ENCODE results near the gene ZNF184. TPM values are rescaled to one million over a fixed set of nuclear protein-coding genes. Genes with fewer than 3 reads are reported as not detected.
A peak's percentile ranks its signal among the peaks of the same experiment; 100 is the strongest.

The ZNF184 gene
- polyA plus RNA-seq, 10 donors = 9.3 to 12.4 (median 10.4) TPM

GRCh38 chr6:27492631-27493190 is 19.8 kb upstream of the ZNF184 start:
- no peak for DNase-seq

- peak; percentile 92 to 96 (median 92) for DNase-seq
Observed at GRCh38 chr6:27479319-27480182, 6.6 kb upstream of the ZNF184 start.

GRCh38 chr6:27478706-27479318 is 5.9 kb upstream of the ZNF184 start:
- DNase-seq = peak; percentile 91 to 95 (median 92)

GRCh38 chr6:27478141-27478705 is 5.3 kb upstream of the ZNF184 start:
- DNase-seq = no peak

GRCh38 chr6:27477318-27478013 is 4.6 kb upstream of the ZNF184 start:
- DNase-seq = no peak

GRCh38 chr6:27476090-27476489 is 3.2 kb upstream of the ZNF184 start:
- DNase-seq = no peak

GRCh38 chr6:27474672-27475071 is 1.8 kb upstream of the ZNF184 start:
- no peak for DNase-seq

- no peak for DNase-seq
Observed at GRCh38 chr6:27474172-27474465, 1.2 kb upstream of the ZNF184 start.

GRCh38 chr6:27472182-27472616 is 706 bp downstream of the ZNF184 start:
- peak; percentile 54 to 87 (median 77) for DNase-seq

- peak in 1 of 3 donors; percentile 32 for DNase-seq
Observed at GRCh38 chr6:27471365-27472115, 1.4 kb downstream of the ZNF184 start.

- no peak for DNase-seq
Observed at GRCh38 chr6:27470023-27470422, 2.9 kb downstream of the ZNF184 start.

- DNase-seq = no peak
Observed at GRCh38 chr6:27468334-27468733, 4.6 kb downstream of the ZNF184 start.

- no peak for DNase-seq
Observed at GRCh38 chr6:27452496-27452897, 20.4 kb downstream of the ZNF184 start.

- DNase-seq = no peak
Observed at GRCh38 chr6:27451660-27452390, 21.1 kb downstream of the ZNF184 start.

GRCh38 chr6:27448456-27448855 is 24.4 kb downstream of the ZNF184 start:
- DNase-seq = no peak

- no peak for DNase-seq
Observed at GRCh38 chr6:27442932-27443331, 30.0 kb downstream of the ZNF184 start.

GRCh38 chr6:27441001-27441400 is 31.9 kb downstream of the ZNF184 start:
- DNase-seq = no peak

- DNase-seq = no peak
Observed at GRCh38 chr6:27439371-27439770, 33.5 kb downstream of the ZNF184 start.

GRCh38 chr6:27433714-27434113 is 39.2 kb downstream of the ZNF184 start:
- no peak for DNase-seq

GRCh38 chr6:27428966-27429365 is 43.9 kb downstream of the ZNF184 start:
- DNase-seq = no peak

GRCh38 chr6:27428502-27428901 is 44.4 kb downstream of the ZNF184 start:
- no peak for DNase-seq
